IPS-NIHi7 (cell line): Measurements from ENCODE around the gene TAF11L13.
"Not testable (repeated sequence)": the region's sequence is repeated elsewhere in the genome, so short reads cannot be mapped to it uniquely, and the experiment has no call there.

Experiments used
- DNase-seq: peaks from one replicate; pipeline ENCODE4 v3.0.0; 2012; ENCODE audit warnings: mixed read lengths; ENCODE audit errors: extremely low spot score

Gene TAF11L13

GRCh38 chr5:17631788-17632187 is at the start of gene TAF11L13:
TSS of gene TAF11L13 (plus strand) at chr5:17632088.
- not testable (repeated sequence) for DNase-seq

GRCh38 chr5:17585658-17586057 is 46.2 kb upstream of the TAF11L13 start, which contains the start of gene TAF11L7:
TSS of gene TAF11L7 (minus strand) at chr5:17585758.
- DNase-seq, result not testable (repeated sequence)

GRCh38 chr5:17590860-17591259 is 41.0 kb upstream of the TAF11L13 start, which contains the start of gene TAF11L8:
TSS of gene TAF11L8 (minus strand) at chr5:17590960.
- not testable (repeated sequence) for DNase-seq

- not testable (repeated sequence) for DNase-seq
Observed at GRCh38 chr5:17594255-17594654, 37.6 kb upstream of the TAF11L13 start, which contains the start of gene TAF11L9. TSS of gene TAF11L9 (minus strand) at chr5:17594394.

GRCh38 chr5:17597728-17598127 is 34.2 kb upstream of the TAF11L13 start, which contains the start of gene TAF11L10:
TSS of gene TAF11L10 (minus strand) at chr5:17597828.
- DNase-seq, result not testable (repeated sequence)

GRCh38 chr5:17603880-17604279 is 28.0 kb upstream of the TAF11L13 start, which contains the start of gene TAF11L11:
TSS of gene TAF11L11 (plus strand) at chr5:17604183.
- not testable (repeated sequence) for DNase-seq

GRCh38 chr5:17604951-17605350 is 26.9 kb upstream of the TAF11L13 start:
- no peak for DNase-seq

- DNase-seq, result not testable (repeated sequence)
Observed at GRCh38 chr5:17607461-17607860, 24.4 kb upstream of the TAF11L13 start.

GRCh38 chr5:17610092-17610491 is 21.8 kb upstream of the TAF11L13 start, which contains the start of gene TAF11L12:
TSS of gene TAF11L12 (plus strand) at chr5:17610392.
- DNase-seq, result not testable (repeated sequence)

GRCh38 chr5:17614872-17615605 is 16.8 kb upstream of the TAF11L13 start:
- DNase-seq, result no peak

- DNase-seq, result no peak
Observed at GRCh38 chr5:17619354-17619753, 12.5 kb upstream of the TAF11L13 start.

- DNase-seq, result peak; percentile 63
Observed at GRCh38 chr5:17620627-17621026, 11.3 kb upstream of the TAF11L13 start.

- DNase-seq, result no peak
Observed at GRCh38 chr5:17625686-17626085, 6.2 kb upstream of the TAF11L13 start.

- no peak for DNase-seq
Observed at GRCh38 chr5:17634160-17634559, 2.3 kb downstream of the TAF11L13 start, which contains the start of gene TAF11L14. TSS of gene TAF11L14 (plus strand) at chr5:17634460.

- not testable (repeated sequence) for DNase-seq
Observed at GRCh38 chr5:17649232-17649631, 17.3 kb downstream of the TAF11L13 start.

GRCh38 chr5:17655201-17655759 is 23.4 kb downstream of the TAF11L13 start:
- not testable (repeated sequence) for DNase-seq

- DNase-seq, result no peak
Observed at GRCh38 chr5:17655921-17656320, 24.0 kb downstream of the TAF11L13 start.

GRCh38 chr5:17663182-17663581 is 31.3 kb downstream of the TAF11L13 start:
- DNase-seq, result no peak

- no peak for DNase-seq
Observed at GRCh38 chr5:17665836-17666235, 33.9 kb downstream of the TAF11L13 start.

GRCh38 chr5:17666726-17667235 is 34.9 kb downstream of the TAF11L13 start:
- no peak for DNase-seq

GRCh38 chr5:17670353-17670752 is 38.5 kb downstream of the TAF11L13 start:
- DNase-seq, result no peak

- DNase-seq, result no peak
Observed at GRCh38 chr5:17678751-17679324, 47.0 kb downstream of the TAF11L13 start.
